Measurements from ENCODE around the gene HOXA9.

HOXA9 gene

GRCh38 chr7:27165089-27165995, at the start of gene HOXA9:
TSS of gene HOXA9 (minus strand) at chr7:27165537. CDS start at chr7:27165457, 80 bp downstream.
- no peak within 1 kb of the TSS for H3K4me3 ChIP-seq (ENCODE audit: low read depth, low read length)
- in situ Hi-C loops (cut with HindIII; ENCODE audit: low sequenced_read_pairs): loop anchor here (25.0 kb wide), 1 partner anchor 1003 kb away; the partner anchor contains the start of gene NFE2L3
- DNase-seq (ENCODE audit: low read depth): no peak
- no peak for TF ChIP-seq CTCF (IDR thresholded peaks at IDR 0.05; ENCODE audit: low read depth, low read length, missing control alignments)

GRCh38 chr7:27214239-27214950, 49.1 kb upstream of the HOXA9 start:
- TF ChIP-seq CTCF (IDR thresholded peaks at IDR 0.05; ENCODE audit: low read depth, low read length, missing control alignments): no peak
- in situ Hi-C loops (cut with HindIII; ENCODE audit: low sequenced_read_pairs): loop anchor here (25.0 kb wide), 1 partner anchor 373 kb away; no protein-coding TSS in a partner anchor
- DNase-seq (ENCODE audit: low read depth): no peak
- no peak overlapping the region for H3K4me3 ChIP-seq (ENCODE audit: low read depth, low read length)

- no peak overlapping the region for H3K4me3 ChIP-seq (ENCODE audit: low read depth, low read length)
- no peak for DNase-seq (ENCODE audit: low read depth)
- in situ Hi-C loops (cut with HindIII; ENCODE audit: low sequenced_read_pairs): loop anchor here (25.0 kb wide), 1 partner anchor 374 kb away; no protein-coding TSS in a partner anchor
- TF ChIP-seq CTCF (IDR thresholded peaks at IDR 0.05; ENCODE audit: low read depth, low read length, missing control alignments): no peak
These were observed 48.3 kb upstream of the HOXA9 start for GRCh38 chr7:27213433-27214238.

GRCh38 chr7:27212497-27213432, 47.4 kb upstream of the HOXA9 start:
- TF ChIP-seq CTCF (IDR thresholded peaks at IDR 0.05; ENCODE audit: low read depth, low read length, missing control alignments): no peak
- DNase-seq (ENCODE audit: low read depth): no peak
- H3K4me3 ChIP-seq (ENCODE audit: low read depth, low read length): no peak overlapping the region
- in situ Hi-C loops (cut with HindIII; ENCODE audit: low sequenced_read_pairs): loop anchor here (25.0 kb wide), 1 partner anchor 375 kb away; no protein-coding TSS in a partner anchor

GRCh38 chr7:27211764-27212204, 46.4 kb upstream of the HOXA9 start:
- in situ Hi-C loops (cut with HindIII; ENCODE audit: low sequenced_read_pairs): loop anchor here (25.0 kb wide), 1 partner anchor 376 kb away; no protein-coding TSS in a partner anchor
- TF ChIP-seq CTCF (IDR thresholded peaks at IDR 0.05; ENCODE audit: low read depth, low read length, missing control alignments): no peak
- DNase-seq (ENCODE audit: low read depth): no peak
- H3K4me3 ChIP-seq (ENCODE audit: low read depth, low read length): no peak overlapping the region
